ENCODE measurements around the gene PTPRU.
"Not testable (repeated sequence)": the region's sequence is repeated elsewhere in the genome, so short reads cannot be mapped to it uniquely, and the experiment has no call there.

PTPRU gene

DNA sequence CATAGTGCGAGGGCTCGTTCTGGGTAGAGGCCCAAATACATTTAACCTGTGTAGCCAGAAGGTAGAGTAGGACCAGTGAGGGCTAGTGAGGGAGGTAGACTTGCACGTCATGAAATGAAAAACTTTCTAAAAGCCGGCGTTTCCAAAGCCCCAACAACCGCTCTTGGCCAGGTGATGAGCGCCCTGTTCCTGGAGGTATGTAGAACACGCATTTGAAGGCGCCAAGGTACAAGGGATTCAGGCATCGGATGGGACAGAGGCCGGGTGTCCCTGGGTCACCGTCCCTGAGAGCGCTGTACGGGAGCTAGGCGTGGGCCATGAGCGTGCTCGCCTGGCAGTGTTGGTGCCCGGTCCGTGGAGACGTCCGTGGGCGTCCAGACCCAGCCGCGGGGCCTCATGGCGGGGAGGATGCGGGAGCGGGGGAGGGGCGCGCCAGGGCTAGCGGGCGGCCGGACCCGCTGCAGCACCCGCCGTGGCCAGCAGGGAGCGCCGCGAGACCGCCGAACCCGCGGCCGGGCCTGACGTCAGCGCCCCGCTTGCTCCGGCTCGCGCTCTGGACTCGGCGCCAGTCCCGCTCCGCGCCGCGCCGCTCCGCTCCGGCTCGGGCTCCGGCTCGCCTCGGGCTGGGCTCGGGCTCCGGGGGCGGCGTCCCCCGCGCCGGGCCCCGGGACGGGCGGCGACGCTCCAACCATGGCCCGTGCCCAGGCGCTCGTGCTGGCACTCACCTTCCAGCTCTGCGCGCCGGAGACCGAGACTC, at the start of gene PTPRU:
Gene PTPRU, plus strand, starts transcription at position 568 of the 757 bp plus-strand sequence. Its CDS starts 123 bp downstream, at position 691.
- peak; percentile 60 for DNase-seq

GRCh38 chr1:29186707-29187106, 49.6 kb upstream of the PTPRU start:
- DNase-seq, result no peak

GRCh38 chr1:29190718-29191117, 45.6 kb upstream of the PTPRU start:
- DNase-seq, result no peak

DNA sequence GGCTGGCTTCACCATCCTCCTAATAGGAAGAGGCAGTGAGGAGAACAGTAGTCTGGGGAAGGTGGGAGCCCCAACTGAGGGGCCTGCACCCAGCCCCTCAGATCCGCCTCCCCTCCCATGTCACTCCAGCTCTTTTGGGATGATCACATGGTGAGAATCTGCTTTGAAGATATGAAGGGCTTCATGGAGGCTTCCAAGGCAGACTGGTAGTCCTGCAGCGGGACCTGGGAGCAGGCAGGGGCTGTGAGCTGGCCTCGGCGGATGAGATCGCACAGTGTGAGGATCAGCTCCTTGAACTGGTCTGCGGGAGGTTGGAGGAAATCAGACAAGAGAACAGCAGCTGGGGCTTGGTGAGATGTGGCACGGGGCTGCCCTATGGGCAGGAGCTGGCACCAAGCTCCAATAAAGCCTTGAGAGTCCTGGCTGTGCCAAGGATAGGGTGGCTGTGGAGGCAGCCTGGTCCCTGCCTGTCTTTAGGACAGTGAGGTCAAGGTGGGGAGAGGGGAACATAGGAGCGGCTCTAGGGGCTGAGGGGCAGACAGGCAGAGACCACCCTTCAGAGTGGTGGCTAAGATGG, 42.4 kb upstream of the PTPRU start:
- DNase-seq, result no peak

GRCh38 chr1:29195881-29196291, 40.4 kb upstream of the PTPRU start:
- DNase-seq, result no peak

- no peak for DNase-seq
Observed at GRCh38 chr1:29196863-29197589, 39.3 kb upstream of the PTPRU start.

DNA sequence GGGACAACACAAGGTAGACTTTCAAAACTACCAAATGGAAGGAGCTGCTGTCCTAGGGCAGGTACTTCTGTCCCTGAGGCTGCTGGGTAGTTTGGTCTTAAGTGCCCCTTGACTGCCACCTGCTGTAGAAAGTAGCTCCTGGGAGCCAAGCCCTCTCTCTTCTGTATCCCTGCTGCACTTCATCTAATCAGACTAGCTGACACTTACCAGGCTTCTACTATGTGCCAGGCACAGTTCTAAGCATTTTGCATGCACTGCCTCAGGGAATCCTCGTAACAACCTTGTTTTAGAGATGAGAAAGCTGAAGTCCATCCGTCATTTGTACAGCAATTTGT, 38.8 kb upstream of the PTPRU start:
- no peak for DNase-seq

DNA sequence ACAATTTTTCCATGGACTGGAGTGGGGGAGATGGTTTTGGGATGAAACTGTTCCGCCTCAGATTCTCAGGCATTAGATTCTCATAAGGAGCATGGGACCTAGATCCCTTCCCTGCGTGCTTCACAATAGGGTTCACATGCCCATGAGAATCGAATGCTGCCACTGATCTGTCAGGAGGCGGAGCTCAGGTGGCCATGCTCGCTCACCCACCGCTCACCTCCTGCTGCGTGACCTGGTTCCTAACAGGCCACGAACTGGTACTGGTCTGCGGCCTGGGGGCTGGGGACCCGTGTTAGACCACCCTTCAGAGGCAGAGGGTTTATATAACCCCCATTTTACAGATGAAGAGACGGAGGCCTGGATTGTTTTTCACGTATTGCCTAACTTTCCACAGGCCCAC, 38.3 kb upstream of the PTPRU start:
- DNase-seq, result no peak

- no peak for DNase-seq
Observed at GRCh38 chr1:29200906-29201594, 35.3 kb upstream of the PTPRU start.

DNA sequence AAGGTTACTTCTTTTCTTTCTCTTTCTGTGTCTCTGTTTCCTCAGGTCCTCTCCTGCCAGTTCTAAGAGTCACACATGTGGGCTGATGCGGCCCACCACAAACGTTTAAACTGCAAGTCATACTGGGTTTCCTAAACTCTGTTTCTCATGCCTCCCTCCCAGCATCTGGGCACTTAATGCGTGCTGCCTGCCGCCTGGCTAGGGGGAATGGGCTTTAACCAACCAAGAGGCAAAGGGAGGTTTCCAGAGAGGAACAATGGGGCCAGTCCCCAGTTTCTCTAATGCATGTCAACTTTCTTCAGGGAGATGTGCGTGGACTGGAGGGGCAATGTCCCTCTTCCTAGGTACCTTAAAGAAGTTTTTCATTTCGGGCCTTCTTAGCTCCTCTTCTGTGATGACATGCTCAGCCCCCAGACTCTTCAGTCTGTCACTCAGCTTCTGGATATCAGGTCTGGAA, 34.7 kb upstream of the PTPRU start:
- DNase-seq, result peak; percentile 42

- peak; percentile 64 for DNase-seq
Observed at GRCh38 chr1:29202053-29202452, 34.3 kb upstream of the PTPRU start.

GRCh38 chr1:29202584-29203340, 33.6 kb upstream of the PTPRU start:
- peak; percentile 95 for DNase-seq

DNA sequence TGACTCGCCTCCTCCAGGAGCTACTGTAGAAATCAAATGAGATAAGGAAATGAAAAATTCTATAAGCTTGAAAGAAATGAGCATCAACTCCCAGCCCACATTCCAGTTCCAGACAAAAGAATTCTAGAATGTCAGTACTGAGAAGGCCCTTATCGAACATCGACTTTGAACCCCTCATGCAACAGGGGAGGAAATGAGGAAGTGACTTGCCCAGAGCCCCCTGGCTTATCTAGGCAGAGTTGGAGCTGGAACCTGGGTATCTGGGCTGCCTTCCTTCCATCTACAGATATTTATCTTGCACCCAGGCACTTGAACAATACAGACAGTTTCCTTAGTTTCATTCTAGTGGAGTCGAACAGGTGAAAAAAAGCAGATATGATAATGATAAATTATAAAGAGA, 27.9 kb upstream of the PTPRU start:
- no peak for DNase-seq

- no peak for DNase-seq
Observed at GRCh38 chr1:29209173-29209572, 27.1 kb upstream of the PTPRU start.

DNA sequence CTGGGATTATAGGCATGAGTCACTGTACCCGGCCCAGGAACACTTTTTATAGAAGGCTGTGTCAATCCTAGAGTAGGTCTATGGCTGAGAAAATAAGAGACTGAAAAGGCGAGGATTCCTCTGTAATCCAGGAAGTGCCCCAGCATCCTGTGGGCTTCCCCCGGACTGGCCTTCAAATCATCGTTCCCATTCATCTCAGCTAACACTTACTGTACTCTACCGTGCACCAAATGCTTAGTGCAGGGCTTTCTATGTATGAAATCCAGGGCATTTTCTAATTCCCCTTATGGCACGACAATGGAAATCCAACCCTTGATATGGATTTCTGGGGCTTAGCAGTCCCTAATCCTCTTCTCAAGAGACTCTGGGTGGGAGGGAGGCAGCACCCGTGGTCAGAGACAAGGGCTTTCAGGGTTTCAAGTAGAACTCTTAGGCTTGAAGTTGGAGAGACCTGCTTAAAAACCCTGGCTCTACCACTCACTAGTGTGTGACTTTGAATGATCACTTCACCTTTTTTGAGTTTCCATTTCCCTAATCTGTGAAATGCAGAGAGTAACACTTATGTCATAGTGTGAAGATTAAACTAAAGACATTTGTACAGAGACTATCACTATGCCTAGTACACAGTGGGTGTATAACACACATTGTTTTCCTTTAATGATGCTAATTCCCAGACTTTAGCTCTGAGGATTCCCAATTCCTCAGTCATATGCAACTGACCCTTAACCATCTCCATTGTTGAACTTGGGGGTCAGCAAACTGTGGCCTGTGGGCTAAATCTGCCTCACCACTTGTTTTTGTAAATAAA, 25.8 kb upstream of the PTPRU start:
- DNase-seq, result peak; percentile 58

DNA sequence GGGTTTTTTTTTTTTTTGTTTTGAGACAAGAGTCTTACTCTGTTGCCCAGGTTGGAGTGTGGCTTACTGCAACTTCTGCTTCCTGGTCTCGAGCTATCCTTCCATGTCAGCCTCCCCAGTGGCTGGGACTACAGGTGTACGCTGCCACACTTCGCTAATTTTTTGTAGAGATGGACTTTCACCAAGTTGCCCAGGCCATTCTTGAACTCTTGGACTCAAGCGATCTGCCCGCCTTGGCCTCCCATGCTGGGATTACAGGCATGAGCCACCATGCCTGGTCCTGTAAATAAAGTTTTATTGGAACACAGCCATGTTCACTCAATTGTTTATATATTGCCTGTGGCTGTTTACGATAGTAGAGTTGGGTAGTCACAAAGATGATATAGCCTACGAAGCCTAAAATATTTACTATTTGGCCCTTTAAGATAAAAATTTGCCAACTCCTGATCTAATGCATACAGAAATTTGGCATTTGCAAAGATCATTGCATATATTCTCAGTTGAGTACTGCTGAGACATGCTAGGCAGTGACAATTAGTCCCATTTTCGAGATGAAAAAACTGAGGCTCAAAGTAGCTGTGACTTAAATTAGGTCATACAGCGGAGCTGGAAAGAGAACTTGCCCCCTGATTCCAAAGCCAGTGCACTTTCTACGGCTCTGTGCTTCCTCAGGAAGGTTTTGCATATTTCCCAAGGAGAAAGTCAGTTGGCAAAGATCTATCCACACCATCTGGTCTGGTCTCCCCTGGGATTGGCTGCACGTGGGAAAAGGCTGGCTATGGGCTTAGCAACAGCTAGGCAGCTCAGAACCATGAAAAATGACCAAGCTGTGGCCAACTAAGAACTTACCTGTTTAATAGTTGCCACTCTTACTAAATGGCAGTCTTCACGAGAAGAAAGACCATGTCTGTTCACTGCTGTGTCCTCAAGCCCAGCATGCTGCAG, 25.0 kb upstream of the PTPRU start:
- no peak for DNase-seq

GRCh38 chr1:29213055-29213454, 23.3 kb upstream of the PTPRU start:
- DNase-seq, result no peak

- no peak for DNase-seq
Observed at GRCh38 chr1:29217633-29218032, 18.7 kb upstream of the PTPRU start.

DNA sequence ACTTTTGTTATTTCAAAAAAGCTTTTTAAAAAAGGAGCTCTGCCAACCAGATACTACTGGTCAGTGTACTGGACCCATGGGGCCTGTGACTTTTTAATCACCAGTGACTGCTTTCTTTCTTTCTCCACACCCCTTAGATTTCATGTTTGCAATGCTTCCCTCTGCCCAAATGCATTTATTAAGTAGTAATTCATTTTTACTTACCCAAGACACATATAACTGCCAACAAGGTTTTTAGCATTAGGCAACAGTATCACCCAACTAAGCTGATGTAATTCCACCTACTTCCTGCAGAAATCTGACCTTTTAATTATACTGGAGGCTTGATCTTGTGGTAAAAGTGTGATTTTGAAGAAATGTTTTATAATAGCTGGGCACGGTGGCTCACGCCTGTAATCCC, 18.1 kb upstream of the PTPRU start:
- peak; percentile 50 for DNase-seq

- no peak for DNase-seq
Observed at GRCh38 chr1:29221296-29221695, 15.0 kb upstream of the PTPRU start.

GRCh38 chr1:29222260-29222659, 14.1 kb upstream of the PTPRU start:
- not testable (repeated sequence) for DNase-seq
